HG03066 (cell line): Measurements from ENCODE around the gene SEMA3A.

Experiments
- ATAC-seq: cut with Tn5 transposase; IDR thresholded peaks from one replicate; pipeline ENCODE4 v1.9.1; 2021; ENCODE audit warnings: low read depth; ENCODE audit not compliant: unreplicated experiment

The SEMA3A gene

DNA sequence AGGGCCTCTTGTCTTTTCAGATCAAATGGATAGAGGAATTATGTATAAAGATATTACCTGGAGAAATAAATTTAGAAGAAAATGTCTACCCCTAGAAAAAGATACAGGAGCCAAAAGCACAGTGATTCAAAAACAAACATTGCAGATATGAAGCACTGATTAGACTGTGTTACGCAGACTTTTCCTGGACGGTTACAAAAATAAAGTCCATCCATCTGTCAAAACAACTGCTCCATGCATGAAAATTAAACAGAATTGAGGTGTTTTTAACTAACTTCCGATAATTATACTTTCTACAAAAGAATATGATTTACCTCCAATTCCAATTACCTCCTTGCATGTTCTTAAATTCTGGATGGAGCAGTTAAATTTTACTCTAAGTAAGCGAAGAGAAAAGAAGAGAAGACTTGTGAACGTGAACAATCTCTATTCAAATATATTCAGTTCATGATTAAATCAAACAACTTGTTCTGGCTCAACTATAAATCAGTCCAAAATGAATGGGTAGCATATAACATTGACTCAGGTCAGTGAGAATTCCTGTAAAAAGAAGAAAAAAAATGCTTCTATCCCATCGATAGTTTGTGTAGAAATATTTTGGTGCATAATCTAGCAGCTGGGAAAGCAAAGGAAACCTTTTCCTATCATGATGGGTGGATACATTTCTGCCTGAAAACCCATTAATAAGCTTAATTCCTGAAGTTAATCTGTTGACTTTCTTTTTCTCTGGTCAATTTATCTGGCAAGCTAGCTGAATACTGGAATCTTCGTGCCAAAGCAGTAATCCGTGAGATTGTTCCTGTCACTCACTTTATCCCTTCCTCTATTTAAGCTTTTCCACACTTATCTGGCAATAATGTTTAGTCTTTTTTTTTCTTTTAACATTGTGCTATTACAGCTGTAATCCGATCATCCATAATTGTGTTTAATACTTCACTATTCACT lies 80.4 kb downstream of the SEMA3A start:
- no peak for ATAC-seq

GRCh38 chr7:84113286-84113685 lies 81.3 kb downstream of the SEMA3A start:
- no peak for ATAC-seq

DNA sequence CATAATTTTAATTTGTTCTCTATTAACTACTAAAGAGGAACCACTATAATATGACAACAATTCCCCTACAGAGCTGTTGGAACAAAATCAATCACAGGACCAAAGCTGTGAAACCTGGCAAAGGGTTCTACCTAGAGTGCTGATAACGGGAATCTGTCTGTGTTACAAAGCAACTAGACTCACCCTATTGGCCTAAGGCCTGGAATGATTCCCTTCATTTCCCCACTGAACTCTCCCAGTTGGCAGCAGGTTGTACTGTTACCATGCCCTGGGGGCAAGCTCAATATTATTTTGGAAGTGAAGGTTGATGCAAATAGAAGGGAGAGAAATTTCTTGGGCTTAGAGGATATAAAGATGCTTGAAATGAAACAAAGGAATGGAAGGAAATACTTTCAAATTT lies 81.8 kb downstream of the SEMA3A start:
- no peak for ATAC-seq

DNA sequence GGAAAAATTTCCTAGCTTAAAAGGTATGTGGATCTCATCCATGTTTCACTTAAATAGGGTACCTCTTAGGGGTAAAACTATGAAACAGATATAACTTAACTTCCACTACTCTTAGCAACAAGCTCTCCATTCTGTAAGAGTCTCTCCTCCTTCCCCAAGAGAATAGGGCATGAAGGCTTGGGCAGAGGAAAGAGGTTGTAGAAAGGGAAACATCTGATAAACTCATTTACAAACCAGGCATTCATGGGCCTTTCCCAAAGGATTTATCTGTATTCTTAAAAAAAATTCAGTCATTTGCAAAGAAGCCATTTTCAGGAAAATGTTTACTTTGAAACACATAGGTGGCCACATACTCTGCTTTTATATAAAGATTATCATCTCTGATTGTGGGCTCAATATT lies 82.7 kb downstream of the SEMA3A start:
- ATAC-seq = no peak

GRCh38 chr7:84110400-84110799 lies 84.2 kb downstream of the SEMA3A start:
- ATAC-seq = no peak

DNA sequence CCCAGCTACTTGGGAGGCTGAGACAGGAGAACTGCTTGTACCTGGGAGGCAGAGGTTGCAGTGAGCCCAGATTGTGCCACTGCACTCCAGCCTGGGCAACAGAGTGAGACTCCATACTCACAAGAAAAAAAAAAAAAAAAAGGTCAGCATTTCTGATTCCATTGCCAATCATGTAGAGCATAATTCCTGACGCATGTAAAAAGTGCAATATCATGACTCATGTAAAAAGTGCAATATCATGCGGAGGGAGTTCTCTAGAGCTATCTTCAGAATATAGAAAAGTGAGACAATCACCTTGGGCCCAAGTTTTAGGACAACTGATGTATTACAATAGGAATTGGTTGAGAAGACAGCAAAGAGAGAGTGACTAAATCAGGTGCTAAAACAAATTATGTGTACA lies 85.8 kb downstream of the SEMA3A start:
- ATAC-seq = no peak

DNA sequence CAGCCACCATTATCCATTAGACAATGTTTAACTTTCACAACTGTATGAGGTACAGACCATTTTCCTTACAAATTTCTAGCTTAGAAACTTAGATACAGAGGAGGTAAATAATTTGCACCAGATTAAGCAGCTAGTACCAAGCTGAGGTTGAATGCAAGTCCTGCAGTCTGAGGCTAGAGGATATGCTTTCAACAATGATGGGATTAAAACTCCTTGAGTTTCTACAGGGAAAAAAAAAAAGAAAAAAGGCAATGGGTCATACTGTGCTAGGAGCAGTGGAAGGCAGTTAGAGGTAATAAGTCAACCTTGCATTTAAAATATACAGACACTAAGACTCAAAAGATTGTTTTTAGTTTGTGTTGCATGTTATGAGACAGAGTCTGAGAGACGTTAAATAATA lies 86.5 kb downstream of the SEMA3A start:
- ATAC-seq = no peak

DNA sequence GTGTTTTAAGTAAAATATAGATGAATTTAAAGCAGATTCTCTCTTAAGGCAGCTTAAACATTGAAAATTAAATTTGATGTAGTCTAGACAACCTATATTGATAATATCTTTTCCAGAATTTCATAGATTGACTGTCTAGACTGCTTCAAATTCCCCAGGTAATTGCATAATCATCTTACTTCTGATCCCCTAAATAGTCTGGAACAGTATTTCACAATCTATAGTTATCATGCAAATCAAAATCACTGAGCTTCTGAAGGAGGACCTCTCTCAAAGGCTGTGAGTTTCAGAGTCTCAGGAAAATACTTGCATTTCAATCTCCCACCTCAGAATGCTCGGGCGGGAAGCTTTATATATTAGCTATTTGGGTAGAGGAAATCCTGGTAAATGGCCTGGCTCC lies 87.3 kb downstream of the SEMA3A start:
- ATAC-seq = no peak

DNA sequence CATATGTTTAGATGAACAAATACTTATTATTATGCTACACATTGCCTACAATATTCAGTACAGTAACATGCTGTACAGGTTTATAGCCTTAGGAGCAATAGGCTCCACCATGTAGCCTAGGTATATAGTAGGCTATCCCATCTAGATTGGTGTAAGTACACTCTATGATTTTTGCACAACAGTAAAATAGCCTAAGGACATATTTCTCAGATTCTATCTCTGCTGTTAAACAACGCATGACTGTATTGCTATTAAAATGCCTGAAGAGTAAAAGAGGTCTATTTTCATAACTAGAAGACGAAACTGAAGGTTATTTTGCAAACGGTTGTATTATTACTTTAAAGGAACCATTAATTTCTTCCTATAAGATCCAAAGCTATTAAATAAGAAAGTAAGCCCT lies 88.3 kb downstream of the SEMA3A start:
- ATAC-seq = no peak

GRCh38 chr7:84105586-84105985 lies 89.0 kb downstream of the SEMA3A start:
- ATAC-seq = no peak

GRCh38 chr7:84104826-84105225 lies 89.8 kb downstream of the SEMA3A start:
- no peak for ATAC-seq

GRCh38 chr7:84102213-84102612 lies 92.4 kb downstream of the SEMA3A start:
- no peak for ATAC-seq

DNA sequence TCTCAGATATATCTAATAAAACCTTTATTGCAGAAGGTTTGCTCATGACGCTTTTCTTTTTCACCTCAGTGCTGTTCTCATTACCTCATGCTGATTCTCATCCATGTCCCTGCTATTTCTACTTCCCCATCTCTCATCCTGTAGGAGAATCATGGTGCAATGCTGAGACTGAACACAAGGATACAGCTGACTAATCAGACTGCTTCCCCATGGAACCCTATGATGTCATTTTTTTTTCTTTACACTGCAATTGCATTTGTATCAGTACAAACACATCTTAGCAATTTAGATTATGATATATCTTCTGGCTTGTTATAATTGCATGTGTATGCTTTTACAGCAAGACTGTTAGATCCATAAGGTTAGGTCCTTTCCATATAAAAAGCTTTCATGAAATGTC lies 93.7 kb downstream of the SEMA3A start:
- ATAC-seq = no peak

DNA sequence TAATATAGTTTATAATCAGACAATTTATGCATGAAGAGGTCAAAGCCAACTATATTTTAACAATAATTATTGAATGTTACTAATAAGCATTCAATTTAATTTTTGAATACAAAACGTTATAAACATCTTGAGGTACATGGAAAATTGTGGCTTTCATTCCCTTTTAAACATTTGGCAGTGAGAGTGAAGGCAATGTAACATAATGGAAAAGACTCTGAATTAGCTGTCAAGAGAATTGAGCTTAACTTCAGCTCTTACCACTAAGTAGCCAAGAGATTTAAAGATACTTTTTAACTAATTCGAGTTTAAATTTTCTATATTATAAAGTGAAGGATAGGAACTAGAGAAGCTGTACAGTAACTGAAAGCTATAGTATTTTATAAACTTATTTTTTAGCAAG lies 98.6 kb downstream of the SEMA3A start:
- no peak for ATAC-seq

- ATAC-seq = no peak
Measured at GRCh38 chr7:84092207-84092606, 102.4 kb downstream of the SEMA3A start.

- no peak for ATAC-seq
Measured at GRCh38 chr7:84091318-84091717, 103.3 kb downstream of the SEMA3A start.

DNA sequence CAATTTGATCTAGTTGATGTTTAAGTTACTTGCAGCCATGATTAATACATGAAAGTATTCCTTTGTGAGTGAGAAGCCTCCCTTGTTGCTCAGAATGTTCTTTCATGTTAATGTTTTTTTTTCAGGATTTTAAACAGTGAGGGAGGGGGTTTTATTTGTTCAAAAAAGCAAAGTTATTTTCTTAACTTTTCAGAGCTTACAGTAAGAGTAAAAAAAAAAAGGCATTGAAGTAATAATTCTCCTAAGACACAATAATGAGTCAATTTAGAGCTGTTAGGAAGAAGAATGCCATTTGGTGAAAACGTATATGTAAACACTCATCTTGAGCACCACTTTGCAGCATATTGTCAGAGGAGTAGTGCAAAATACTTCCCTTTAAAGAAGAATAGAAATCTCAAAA lies 105.8 kb downstream of the SEMA3A start:
- ATAC-seq = no peak

DNA sequence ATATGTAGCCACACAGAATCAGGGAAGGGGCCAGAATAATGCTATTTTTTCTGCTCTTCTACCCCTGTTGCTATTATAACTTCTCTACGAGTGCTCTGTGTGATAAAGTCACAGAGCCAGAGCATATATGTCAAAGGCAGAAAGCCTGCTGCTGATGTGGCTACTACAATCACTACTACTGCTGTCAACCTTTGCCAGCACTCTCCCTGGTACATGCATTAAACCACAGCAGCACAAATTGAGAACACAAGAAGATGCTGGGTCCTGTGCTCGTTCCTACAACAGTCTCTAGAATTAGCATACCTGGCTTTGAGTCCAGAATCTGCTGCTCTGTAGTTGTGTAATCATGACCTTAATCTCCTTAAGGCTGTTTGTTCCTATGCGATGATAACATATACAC lies 108.6 kb downstream of the SEMA3A start:
- no peak for ATAC-seq

GRCh38 chr7:84085147-84085546 lies 109.4 kb downstream of the SEMA3A start:
- no peak for ATAC-seq

GRCh38 chr7:84083846-84084245 lies 110.7 kb downstream of the SEMA3A start:
- ATAC-seq = no peak

DNA sequence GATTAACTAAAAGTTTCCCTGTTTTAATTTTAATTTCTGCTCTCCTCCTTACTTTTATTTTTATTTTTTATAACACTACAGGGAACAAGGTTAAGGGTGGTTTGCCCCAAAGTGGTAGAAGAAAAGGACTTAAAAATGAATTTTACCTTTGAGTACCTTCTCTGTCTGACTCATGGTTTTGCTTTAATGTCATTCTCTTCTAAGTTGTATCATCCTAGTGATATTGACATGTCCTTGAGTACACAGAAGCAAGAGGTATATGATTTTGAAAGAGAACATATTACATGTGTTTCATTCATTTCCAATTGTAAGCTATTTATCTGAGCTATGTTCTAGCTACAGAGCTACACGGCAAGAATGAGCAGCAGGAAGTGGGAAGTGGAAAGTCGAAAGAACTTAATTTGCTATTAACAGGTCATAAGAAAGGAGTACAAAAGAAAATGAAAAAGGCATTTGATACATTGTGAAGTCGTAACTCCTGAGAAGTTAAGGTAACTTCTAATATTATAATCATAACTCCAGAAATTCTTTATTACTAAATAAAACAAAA lies 112.5 kb downstream of the SEMA3A start:
- no peak for ATAC-seq

DNA sequence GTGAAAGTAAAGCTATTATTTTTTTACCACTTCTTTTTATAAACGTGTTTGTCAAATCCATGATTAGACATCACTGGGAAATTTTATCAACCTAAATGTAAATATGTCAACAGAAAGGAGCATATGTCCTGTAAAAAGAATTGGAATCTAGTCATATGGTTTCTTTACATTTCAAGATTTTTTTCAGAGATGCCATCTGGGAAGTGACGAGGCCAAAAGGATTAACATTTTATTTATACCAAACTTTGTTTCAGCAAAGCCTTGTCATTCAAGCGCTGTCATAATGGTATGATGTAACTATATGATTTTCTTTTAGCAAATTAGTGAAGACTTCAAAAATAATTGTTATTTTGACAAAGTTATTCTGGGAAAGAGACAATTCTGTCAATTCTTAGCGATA lies 117.3 kb downstream of the SEMA3A start:
- ATAC-seq = no peak
